OCI-LY1 (cell line): Measurements from ENCODE around the gene SLC47A1.

ENCODE experiments used
- H2AFZ ChIP-seq: fragments of 200-600 bp; sonication (generic), shearing (Covaris generic); 2 replicates; pipeline ENCODE4 v1.6.0; 2014; ENCODE audit warnings: antibody characterized with exemption, mild to moderate bottlenecking, low read length
- H3F3A ChIP-seq: fragments of 200-600 bp; sonication (generic), shearing (Covaris generic); 2 replicates; pipeline ENCODE4 v1.6.0; 2014; ENCODE audit warnings: mild to moderate bottlenecking, antibody characterized with exemption, low read length, moderate library complexity; ENCODE audit not compliant: insufficient read depth
- H3K27ac ChIP-seq: fragments of 200-600 bp; sonication (generic); 2 replicates; pipeline ENCODE4 v1.5.1; 2014; ENCODE audit warnings: low read length, mixed run types, mild to moderate bottlenecking, low read depth; ENCODE audit not compliant: poor library complexity, severe bottlenecking
- H3K27me3 ChIP-seq: fragments of 200-600 bp; sonication (generic); 2 replicates; pipeline ENCODE4 v1.6.0; 2014; ENCODE audit warnings: antibody characterized with exemption, mild to moderate bottlenecking, low read length, moderate library complexity; ENCODE audit not compliant: insufficient read depth
- H3K36me3 ChIP-seq: fragments of 200-600 bp; sonication (generic); 2 replicates; pipeline ENCODE4 v1.6.1; 2014; ENCODE audit warnings: mild to moderate bottlenecking, antibody characterized with exemption, low read length, moderate library complexity, mixed read lengths; ENCODE audit not compliant: insufficient read depth
- H3K4me1 ChIP-seq: fragments of 200-600 bp; sonication (generic); 2 replicates; pipeline ENCODE4 v1.5.1; 2014; ENCODE audit warnings: mild to moderate bottlenecking, low read length, moderate library complexity; ENCODE audit not compliant: insufficient read depth, severe bottlenecking
- H3K4me2 ChIP-seq: fragments of 200-600 bp; sonication (generic), shearing (Covaris generic); 2 replicates; pipeline ENCODE4 v1.6.1; 2014; ENCODE audit warnings: low read length
- H3K4me3 ChIP-seq: fragments of 200-600 bp; sonication (generic); 2 replicates; pipeline ENCODE4 v1.5.1; 2014; ENCODE audit warnings: low read length, low read depth, mild to moderate bottlenecking, mixed read lengths; ENCODE audit not compliant: poor library complexity, severe bottlenecking
- H3K79me2 ChIP-seq: fragments of 200-600 bp; shearing (Covaris generic); 2 replicates; pipeline ENCODE4 v1.6.1; 2016; ENCODE audit warnings: mixed run types, low read length, mixed read lengths; ENCODE audit not compliant: insufficient read depth
- H3K9ac ChIP-seq: fragments of 200-600 bp; sonication (generic), shearing (Covaris generic); 2 replicates; pipeline ENCODE4 v1.6.1; 2014; ENCODE audit warnings: mild to moderate bottlenecking, low read length, mixed read lengths
- H3K9me2 ChIP-seq: fragments of 200-600 bp; sonication (generic), shearing (Covaris generic); 2 replicates; pipeline ENCODE4 v1.6.1; 2014; ENCODE audit warnings: low read depth, mild to moderate bottlenecking, low read length, mixed read lengths
- H3K9me3 ChIP-seq: fragments of 200-600 bp; shearing (Covaris generic); 2 replicates; pipeline ENCODE4 v1.6.1; 2014; ENCODE audit warnings: low read length, mixed read lengths
- H4K20me1 ChIP-seq: fragments of 200-600 bp; sonication (generic), shearing (Covaris generic); 2 replicates; pipeline ENCODE4 v1.6.0; 2016; ENCODE audit warnings: mild to moderate bottlenecking, low read length; ENCODE audit not compliant: insufficient read depth
- EZH2 ChIP-seq: fragments of 200-600 bp; sonication (generic), shearing (Covaris generic); IDR thresholded peaks from 2 replicates; pipeline ENCODE4 v1.8.0; 2017; ENCODE audit warnings: borderline replicate concordance, mixed run types, mild to moderate bottlenecking, antibody characterized with exemption, low read length, moderate library complexity, mixed read lengths
- TF ChIP-seq, protein P1 (sequence below): fragments of 200-600 bp; sonication (generic), shearing (Covaris generic); IDR thresholded peaks from 2 replicates; pipeline ENCODE4 v1.5.1; 2017; ENCODE audit warnings: mild to moderate bottlenecking, antibody characterized with exemption, low read length, moderate library complexity, mixed read lengths

SLC47A1 gene

DNA sequence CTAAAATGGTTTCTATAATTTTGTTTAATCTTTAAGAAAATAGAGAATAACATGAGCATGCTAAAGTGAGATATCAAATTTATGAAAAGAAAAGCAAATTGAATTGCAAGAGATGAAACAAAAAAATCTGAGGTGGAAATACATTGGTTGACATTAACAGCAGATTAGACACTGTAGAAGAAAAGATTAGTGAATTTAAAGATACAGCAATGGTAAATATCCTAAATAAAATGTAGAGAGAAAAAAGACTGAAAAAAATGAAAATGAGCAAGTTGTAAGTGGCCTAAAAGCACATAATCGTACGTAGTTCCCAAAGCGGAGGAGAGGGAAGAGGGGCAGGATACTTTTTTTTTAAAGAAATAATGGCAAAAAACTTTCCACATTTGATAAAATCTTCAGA lies 84.4 kb downstream of the SLC47A1 start:
- Histone ChIP-seq H3K4me2 (no peak overlapping the region), H3K9ac (no peak overlapping the region), H4K20me1 (no peaks in the 10 kb centered on the region), H3K27me3 (no peaks in the 10 kb centered on the region), H3K27ac (no peak overlapping the region), H2AFZ (no peak overlapping the region), H3K79me2 (no peaks in the 10 kb centered on the region), H3K4me3 (no peak overlapping the region), H3K9me3 (peaks cover 12% of the 10 kb centered on the region), H3K36me3 (no peaks in the 10 kb centered on the region), H3K4me1 (no peaks in the 10 kb centered on the region), H3K9me2 (no peaks in the 10 kb centered on the region), H3F3A (no peaks in the 10 kb centered on the region)
- TF ChIP-seq, protein P1, sequence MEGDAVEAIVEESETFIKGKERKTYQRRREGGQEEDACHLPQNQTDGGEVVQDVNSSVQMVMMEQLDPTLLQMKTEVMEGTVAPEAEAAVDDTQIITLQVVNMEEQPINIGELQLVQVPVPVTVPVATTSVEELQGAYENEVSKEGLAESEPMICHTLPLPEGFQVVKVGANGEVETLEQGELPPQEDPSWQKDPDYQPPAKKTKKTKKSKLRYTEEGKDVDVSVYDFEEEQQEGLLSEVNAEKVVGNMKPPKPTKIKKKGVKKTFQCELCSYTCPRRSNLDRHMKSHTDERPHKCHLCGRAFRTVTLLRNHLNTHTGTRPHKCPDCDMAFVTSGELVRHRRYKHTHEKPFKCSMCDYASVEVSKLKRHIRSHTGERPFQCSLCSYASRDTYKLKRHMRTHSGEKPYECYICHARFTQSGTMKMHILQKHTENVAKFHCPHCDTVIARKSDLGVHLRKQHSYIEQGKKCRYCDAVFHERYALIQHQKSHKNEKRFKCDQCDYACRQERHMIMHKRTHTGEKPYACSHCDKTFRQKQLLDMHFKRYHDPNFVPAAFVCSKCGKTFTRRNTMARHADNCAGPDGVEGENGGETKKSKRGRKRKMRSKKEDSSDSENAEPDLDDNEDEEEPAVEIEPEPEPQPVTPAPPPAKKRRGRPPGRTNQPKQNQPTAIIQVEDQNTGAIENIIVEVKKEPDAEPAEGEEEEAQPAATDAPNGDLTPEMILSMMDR = no peak
- TF ChIP-seq EZH2 = no peak

DNA sequence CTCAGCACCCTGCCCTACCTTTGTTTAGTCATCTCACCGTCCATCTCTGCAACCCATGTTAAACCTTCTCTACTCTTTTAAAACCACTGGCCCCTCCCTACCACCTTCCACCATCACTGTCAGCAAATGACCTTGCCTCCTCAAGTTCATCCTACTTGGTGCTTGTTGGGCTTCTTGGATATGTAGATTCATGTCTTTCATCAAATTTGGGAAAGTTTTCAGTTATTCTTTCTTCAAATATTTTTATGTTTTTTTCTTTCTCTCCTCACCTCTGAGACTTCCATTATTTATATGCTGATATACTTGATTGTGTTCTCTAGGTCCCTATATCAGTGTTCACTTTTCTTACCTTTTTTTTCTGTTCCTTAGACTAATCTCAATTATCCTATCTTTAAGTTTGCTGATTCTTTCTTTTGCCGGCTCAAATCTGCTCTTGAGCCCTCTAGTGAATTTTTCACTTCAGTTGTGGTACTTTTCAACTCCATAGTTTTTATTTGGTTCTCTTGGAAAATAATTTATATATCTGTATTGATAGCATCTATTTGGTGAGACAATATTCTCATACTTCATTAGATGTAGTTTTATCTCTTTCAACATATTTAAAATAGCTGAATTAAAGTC lies 86.2 kb downstream of the SLC47A1 start:
- Histone ChIP-seq H4K20me1 (no peaks in the 10 kb centered on the region), H3K9me2 (no peaks in the 10 kb centered on the region), H3K79me2 (no peaks in the 10 kb centered on the region), H3F3A (no peaks in the 10 kb centered on the region), H3K36me3 (no peaks in the 10 kb centered on the region), H3K27ac (no peak overlapping the region), H3K4me1 (no peaks in the 10 kb centered on the region), H3K9me3 (peaks cover 12% of the 10 kb centered on the region), H3K4me3 (no peak overlapping the region), H2AFZ (no peak overlapping the region), H3K27me3 (no peaks in the 10 kb centered on the region), H3K4me2 (no peak overlapping the region), H3K9ac (no peak overlapping the region)
- TF ChIP-seq, protein P1 = no peak
- no peak for TF ChIP-seq EZH2

DNA sequence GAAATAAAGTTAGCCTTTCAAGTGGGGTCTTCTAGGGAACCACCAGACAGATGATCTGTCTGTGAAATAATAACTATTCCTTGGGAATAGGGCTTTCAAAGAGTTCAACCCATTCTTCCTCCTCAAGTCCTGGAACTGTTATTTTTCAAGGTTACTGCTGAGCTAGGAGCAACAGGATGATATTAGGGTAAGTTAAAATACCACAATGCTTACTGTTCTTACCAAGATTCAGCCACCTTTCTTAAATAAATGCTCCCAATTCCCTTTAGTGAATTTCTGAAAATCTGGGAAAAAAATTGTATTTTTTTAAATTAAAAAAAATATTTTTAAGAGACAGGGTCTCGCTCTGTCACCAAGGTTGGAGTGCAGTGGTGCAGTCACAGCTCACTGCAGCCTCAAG lies 88.0 kb downstream of the SLC47A1 start:
- Histone ChIP-seq H3K27ac (no peak overlapping the region), H3K27me3 (no peaks in the 10 kb centered on the region), H3K9me3 (peaks cover 12% of the 10 kb centered on the region), H3K4me2 (no peak overlapping the region), H3K4me1 (no peaks in the 10 kb centered on the region), H3K79me2 (no peaks in the 10 kb centered on the region), H3K9ac (no peak overlapping the region), H3K4me3 (no peak overlapping the region), H2AFZ (no peak overlapping the region), H3K9me2 (no peaks in the 10 kb centered on the region), H4K20me1 (no peaks in the 10 kb centered on the region), H3K36me3 (no peaks in the 10 kb centered on the region), H3F3A (no peaks in the 10 kb centered on the region)
- TF ChIP-seq, protein P1 = no peak
- no peak for TF ChIP-seq EZH2
